ENCODE results near the gene RPL31.

Gene RPL31

DNA sequence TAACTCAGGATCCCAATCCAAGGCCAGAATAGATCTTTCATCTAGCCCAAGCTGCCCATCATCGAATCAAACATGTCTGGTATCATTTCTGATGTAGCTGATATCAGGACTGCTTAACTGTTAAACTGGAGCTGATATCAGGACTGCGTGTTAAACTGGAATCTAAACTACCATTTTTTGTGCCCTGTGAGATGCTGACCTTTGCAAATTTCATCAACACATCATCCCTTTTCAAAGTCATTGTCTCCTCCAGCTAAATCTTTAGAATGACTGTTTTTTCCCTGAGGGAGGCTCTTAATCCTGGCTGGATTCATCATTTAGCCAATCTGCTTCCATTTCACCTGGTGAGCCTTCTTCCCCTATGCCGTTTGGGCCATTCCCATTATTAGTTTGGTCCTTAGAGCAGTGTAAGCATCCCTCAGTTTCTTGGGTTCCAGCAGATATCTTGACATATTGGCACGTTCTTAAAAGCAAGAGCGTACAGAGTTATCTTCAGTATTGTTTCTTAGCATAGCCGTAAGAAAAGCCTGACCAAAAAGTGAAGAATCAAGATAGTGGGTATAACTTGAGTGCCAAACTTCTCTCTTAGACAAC, 12.3 kb downstream of the RPL31 start:
- DNase-seq: no peak
- no peak overlapping the region for H3K4me2 ChIP-seq (ENCODE audit: low read depth, low read length)
- H3K27ac ChIP-seq (ENCODE audit: low read length): no peak overlapping the region
- H3K9ac ChIP-seq (ENCODE audit: low read length): no peak overlapping the region
- H3K9me2 ChIP-seq (replicated peaks; ENCODE audit: insufficient read depth, low read length): no peaks in the 10 kb centered on the region
- no peak for TF ChIP-seq CTCF (IDR thresholded peaks at IDR 0.05; ENCODE audit: low read length)
- no peak for TF ChIP-seq EZH2 (optimal IDR thresholded peaks at IDR 0.05; ENCODE audit: low read depth, low read length)
- TF ChIP-seq EZH2phosphoT487 (IDR thresholded peaks at IDR 0.05; ENCODE audit: low read length): no peak
- H2AFZ ChIP-seq (ENCODE audit: low read length): no peak overlapping the region
- no peak overlapping the region for H3K4me3 ChIP-seq (ENCODE audit: low read length)
- no peaks in the 10 kb centered on the region; the same call in 1 of the 2 replicates for H4K20me1 ChIP-seq (ENCODE audit: insufficient read depth, low read length)
- H3F3A ChIP-seq (ENCODE audit: insufficient read depth, low read length): peaks cover 15% of the 10 kb centered on the region
- no peaks in the 10 kb centered on the region for H3K79me2 ChIP-seq (ENCODE audit: low read length)
- 0 out of 2 replicates have a peak, but pooled peaks cover 4% of the 10 kb centered on the region for H3K36me3 ChIP-seq (replicated peaks; ENCODE audit: insufficient read depth, low read length)
- H3K27me3 ChIP-seq (replicated peaks; ENCODE audit: insufficient read depth, low read length): no peaks in the 10 kb centered on the region
- H3K4me1 ChIP-seq (ENCODE audit: low read length): no peaks in the 10 kb centered on the region
- no peaks in the 10 kb centered on the region for H3K9me3 ChIP-seq (replicated peaks; ENCODE audit: insufficient read depth, low read length)

GRCh38 chr2:101017371-101017770, 15.3 kb downstream of the RPL31 start:
- Histone ChIP-seq H3K27ac (ENCODE audit: low read length) (no peak overlapping the region), H4K20me1 (ENCODE audit: insufficient read depth, low read length) (no peaks in the 10 kb centered on the region), H3K9me3 (replicated peaks; ENCODE audit: insufficient read depth, low read length) (no peaks in the 10 kb centered on the region), H3K27me3 (replicated peaks; ENCODE audit: insufficient read depth, low read length) (no peaks in the 10 kb centered on the region), H3K4me1 (ENCODE audit: low read length) (no peaks in the 10 kb centered on the region), H3K9me2 (replicated peaks; ENCODE audit: insufficient read depth, low read length) (no peaks in the 10 kb centered on the region), H2AFZ (ENCODE audit: low read length) (no peak overlapping the region), H3F3A (ENCODE audit: insufficient read depth, low read length) (no peaks in the 10 kb centered on the region), H3K79me2 (ENCODE audit: low read length) (no peaks in the 10 kb centered on the region), H3K4me3 (ENCODE audit: low read length) (no peak overlapping the region), H3K36me3 (replicated peaks; ENCODE audit: insufficient read depth, low read length) (0 out of 2 replicates have a peak, but pooled peaks cover 4% of the 10 kb centered on the region), H3K4me2 (ENCODE audit: low read depth, low read length) (no peak overlapping the region), H3K9ac (ENCODE audit: low read length) (no peak overlapping the region)
- TF ChIP-seq EZH2 (optimal IDR thresholded peaks at IDR 0.05; ENCODE audit: low read depth, low read length): no peak
- no peak for TF ChIP-seq CTCF (IDR thresholded peaks at IDR 0.05; ENCODE audit: low read length)
- no peak for TF ChIP-seq EZH2phosphoT487 (IDR thresholded peaks at IDR 0.05; ENCODE audit: low read length)
- no peak for DNase-seq

- Histone ChIP-seq H3K4me3 (ENCODE audit: low read length) (no peak overlapping the region), H3K4me2 (ENCODE audit: low read depth, low read length) (no peak overlapping the region), H4K20me1 (ENCODE audit: insufficient read depth, low read length) (no peaks in the 10 kb centered on the region), H3K79me2 (ENCODE audit: low read length) (no peaks in the 10 kb centered on the region), H3K27ac (ENCODE audit: low read length) (no peak overlapping the region), H3F3A (ENCODE audit: insufficient read depth, low read length) (no peaks in the 10 kb centered on the region), H3K9me2 (replicated peaks; ENCODE audit: insufficient read depth, low read length) (no peaks in the 10 kb centered on the region), H3K9me3 (replicated peaks; ENCODE audit: insufficient read depth, low read length) (no peaks in the 10 kb centered on the region), H3K27me3 (replicated peaks; ENCODE audit: insufficient read depth, low read length) (no peaks in the 10 kb centered on the region), H3K4me1 (ENCODE audit: low read length) (no peaks in the 10 kb centered on the region), H3K9ac (ENCODE audit: low read length) (no peak overlapping the region), H2AFZ (ENCODE audit: low read length) (no peak overlapping the region), H3K36me3 (replicated peaks; ENCODE audit: insufficient read depth, low read length) (0 out of 2 replicates have a peak, but pooled peaks cover 4% of the 10 kb centered on the region)
- TF ChIP-seq CTCF (IDR thresholded peaks at IDR 0.05; ENCODE audit: low read length) (no peak), EZH2 (optimal IDR thresholded peaks at IDR 0.05; ENCODE audit: low read depth, low read length) (no peak), EZH2phosphoT487 (IDR thresholded peaks at IDR 0.05; ENCODE audit: low read length) (no peak)
- no peak for DNase-seq
These were observed 16.8 kb downstream of the RPL31 start for GRCh38 chr2:101018934-101019333.

Data from MM.1S (cell line).